Natural killer cell treated with Interleukin-12 subunit alpha and Interleukin-12 subunit beta and Interleukin-15 and Interleukin-18, amount 100 ng/mL, for 72 hours (primary cell): ENCODE measurements around the gene SAXO1. TPM values are rescaled to one million over a fixed set of nuclear protein-coding genes. Genes with fewer than 3 reads are reported as not detected.

Experiments used
- ATAC-seq, 2 donors: fragments of 150-1000 bp; cut with Tn5 transposase in 1 of 2; sonication (Bioruptor Pico), chemical (Tn5 transposase) in 1 of 2; 2 replicates each; pipeline ENCODE4 v1.10.0; 2021
- DNase-seq: peaks from one replicate; pipeline ENCODE4 v3.0.0; 2022; ENCODE audit warnings: low spot score
- H3K27ac Mint-ChIP-seq, 2 donors: 1 replicate in 1 of 2; 2 replicates in 1 of 2; pipeline ENCODE4 v1.8.0; 2022; ENCODE audit warnings: mixed read lengths in 2 of 2, mild to moderate bottlenecking in 1 of 2, moderate library complexity in 1 of 2
- H3K27me3 Mint-ChIP-seq, 2 donors: 1 replicate in 1 of 2; 2 replicates in 1 of 2; pipeline ENCODE4 v1.8.0; 2022; ENCODE audit warnings: mixed read lengths in 2 of 2
- H3K36me3 Mint-ChIP-seq: one replicate; pipeline ENCODE4 v1.8.0; 2022; ENCODE audit warnings: mixed read lengths
- H3K4me1 Mint-ChIP-seq, 2 donors: 1 replicate in 1 of 2; 2 replicates in 1 of 2; pipeline ENCODE4 v1.8.0; 2022; ENCODE audit warnings: low read depth in 2 of 2, mixed read lengths in 2 of 2, mild to moderate bottlenecking in 1 of 2
- H3K4me3 Mint-ChIP-seq: one replicate; pipeline ENCODE4 v1.8.0; 2022; ENCODE audit warnings: mixed read lengths
- H3K9me3 Mint-ChIP-seq: 2 replicates; pipeline ENCODE4 v1.8.0; 2022; ENCODE audit warnings: mixed read lengths
- total RNA-seq, 2 donors: library from RNA; stranded (reverse); gene quantifications; one replicate each; pipeline ENCODE4 v1.2.3, GENCODE V29; 2022

The SAXO1 gene
- total RNA-seq, 2 donors from 2014 or later, result not detected

DNA sequence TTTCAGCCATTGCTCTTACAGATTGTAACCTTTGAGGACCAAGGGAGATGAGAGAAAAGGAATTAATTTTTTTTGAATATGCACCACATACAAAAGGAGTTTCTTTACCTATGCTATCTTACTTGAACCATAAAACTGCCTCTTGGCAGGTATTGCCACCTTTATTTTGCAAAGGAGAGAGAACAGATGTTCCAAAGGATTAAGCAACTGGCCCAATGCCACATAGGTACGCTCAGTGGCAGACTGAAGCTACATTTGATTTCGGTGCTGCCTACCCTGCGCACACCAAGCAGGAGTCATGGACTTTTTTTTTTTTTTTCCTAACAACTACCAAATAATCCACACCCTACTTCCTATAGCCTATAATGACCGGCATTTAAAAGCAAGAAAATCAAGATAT lies 43.1 kb downstream of the SAXO1 start:
- no peak overlapping the region for H3K27ac Mint-ChIP-seq
- no peak for DNase-seq
- H3K4me1 Mint-ChIP-seq, result no peaks in the 10 kb centered on the region
- no peaks in the 10 kb centered on the region for H3K27me3 Mint-ChIP-seq
- no peaks in the 10 kb centered on the region for H3K36me3 Mint-ChIP-seq
- H3K4me3 Mint-ChIP-seq, result no peak overlapping the region
- H3K9me3 Mint-ChIP-seq, result no peaks in the 10 kb centered on the region
- no peak for ATAC-seq

DNA sequence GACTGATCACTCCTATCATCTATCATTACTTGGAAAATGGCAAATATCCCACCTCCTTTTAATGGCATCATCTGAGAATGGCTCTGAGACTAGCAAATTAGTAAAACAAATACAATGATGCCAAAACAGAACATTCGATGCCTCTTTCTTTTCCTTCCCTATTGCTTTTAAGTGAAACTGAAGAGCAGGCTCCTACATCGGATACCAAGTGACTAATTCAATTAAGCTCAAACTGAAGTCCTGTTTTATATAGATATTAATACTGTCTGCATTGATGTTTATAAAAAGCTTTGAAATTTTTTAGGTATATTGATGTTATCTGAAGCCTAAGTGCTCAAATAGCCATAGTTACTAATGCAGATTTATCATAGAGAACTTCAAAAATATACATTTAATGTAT lies 43.9 kb downstream of the SAXO1 start:
- no peaks in the 10 kb centered on the region for H3K4me1 Mint-ChIP-seq
- DNase-seq (no peak), ATAC-seq (no peak)
- no peaks in the 10 kb centered on the region for H3K27me3 Mint-ChIP-seq
- no peaks in the 10 kb centered on the region for H3K9me3 Mint-ChIP-seq
- no peak overlapping the region for H3K27ac Mint-ChIP-seq
- H3K4me3 Mint-ChIP-seq, result no peak overlapping the region
- H3K36me3 Mint-ChIP-seq, result no peaks in the 10 kb centered on the region

DNA sequence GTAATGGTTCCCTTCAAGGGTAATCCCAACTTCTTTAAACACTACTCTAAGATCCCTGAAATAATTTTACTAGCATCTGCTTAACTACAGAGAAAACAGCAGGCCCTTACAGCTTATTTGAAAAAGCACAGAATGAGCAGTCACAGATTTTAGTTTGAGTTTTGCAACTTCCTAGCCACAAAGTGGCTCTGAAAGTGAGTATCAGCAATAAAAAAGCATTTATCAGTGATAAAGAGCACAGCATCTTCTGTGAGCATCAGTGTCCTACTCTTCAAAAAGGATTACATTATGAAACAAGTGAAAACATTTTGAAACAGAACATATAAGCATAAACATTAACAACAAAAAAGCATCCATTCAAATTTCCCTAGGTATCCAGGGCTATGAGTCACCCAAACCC lies 45.0 kb downstream of the SAXO1 start:
- ATAC-seq, result no peak
- Mint-ChIP-seq H3K4me3 (no peak overlapping the region), H3K27me3 (no peaks in the 10 kb centered on the region), H3K36me3 (no peaks in the 10 kb centered on the region), H3K4me1 (no peaks in the 10 kb centered on the region), H3K9me3 (no peaks in the 10 kb centered on the region), H3K27ac (no peak overlapping the region)
- DNase-seq, result no peak

DNA sequence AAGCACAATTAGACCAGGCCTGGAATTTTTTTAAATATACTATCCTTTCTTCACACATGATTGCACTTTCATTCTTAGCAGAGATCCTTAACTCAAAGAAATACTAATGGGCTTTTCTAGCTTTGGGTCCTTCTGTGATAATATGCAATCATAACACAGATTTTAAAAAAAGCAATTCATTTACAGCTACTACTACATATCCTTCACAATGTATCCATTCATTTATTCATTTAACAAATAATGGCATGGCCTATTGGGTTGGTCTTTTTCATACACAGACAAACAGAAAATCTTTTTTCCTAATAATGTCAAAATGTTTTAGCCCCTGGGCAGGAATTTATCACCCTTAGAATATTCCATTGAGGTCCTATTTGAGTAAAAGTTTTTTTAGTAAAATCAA lies 47.0 kb downstream of the SAXO1 start:
- ATAC-seq, result no peak
- no peak overlapping the region for H3K4me3 Mint-ChIP-seq
- no peak for DNase-seq
- H3K4me1 Mint-ChIP-seq, result no peaks in the 10 kb centered on the region
- H3K27me3 Mint-ChIP-seq, result peaks cover 0 to 3% of the 10 kb centered on the region in 2 donors
- H3K36me3 Mint-ChIP-seq, result no peaks in the 10 kb centered on the region
- H3K9me3 Mint-ChIP-seq, result no peaks in the 10 kb centered on the region
- no peak overlapping the region for H3K27ac Mint-ChIP-seq

DNA sequence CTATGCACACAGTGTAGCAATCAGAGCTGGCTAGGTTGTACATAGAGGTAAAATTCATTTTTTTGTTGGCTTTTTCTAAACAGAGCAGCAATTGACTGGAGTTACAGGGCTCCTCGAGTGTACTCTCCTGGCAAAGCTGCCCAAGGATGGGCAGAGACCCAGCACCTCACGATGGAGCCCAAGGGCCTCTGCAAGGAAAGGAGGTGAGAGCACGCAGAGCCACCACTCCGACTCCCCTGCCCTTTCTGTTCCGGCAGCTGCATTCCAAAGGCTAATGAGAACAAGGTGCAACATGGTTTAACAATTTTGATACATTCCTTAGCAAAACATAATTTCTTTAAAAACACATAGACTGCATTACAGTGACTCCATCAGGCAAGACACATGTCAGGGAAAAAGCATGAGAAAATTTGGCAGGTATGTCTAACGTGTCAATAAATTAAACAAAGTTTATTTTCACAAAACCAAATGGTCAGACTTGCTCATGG lies 47.5 kb downstream of the SAXO1 start:
- H3K36me3 Mint-ChIP-seq, result no peaks in the 10 kb centered on the region
- peaks cover 0 to 3% of the 10 kb centered on the region in 2 donors for H3K27me3 Mint-ChIP-seq
- no peak overlapping the region for H3K4me3 Mint-ChIP-seq
- no peak for ATAC-seq
- H3K4me1 Mint-ChIP-seq, result no peaks in the 10 kb centered on the region
- no peak overlapping the region for H3K27ac Mint-ChIP-seq
- DNase-seq, result no peak
- H3K9me3 Mint-ChIP-seq, result no peaks in the 10 kb centered on the region

DNA sequence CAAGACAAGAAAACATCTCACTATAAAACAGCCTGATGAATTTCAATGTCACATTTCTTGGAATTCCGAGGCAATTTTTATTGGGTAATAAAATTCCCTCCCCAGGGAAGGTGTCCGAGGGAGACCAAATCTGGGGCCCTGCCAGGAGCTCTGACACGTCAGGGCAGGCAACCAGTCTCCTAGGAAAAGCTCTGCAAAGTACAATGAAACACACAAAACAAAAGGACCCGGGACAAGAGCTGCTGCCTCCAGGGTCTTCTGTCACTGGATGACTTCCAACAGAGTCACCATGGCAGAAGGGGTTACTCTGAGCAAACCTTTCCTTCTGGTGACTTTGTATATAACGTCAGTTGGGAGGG lies 50.8 kb downstream of the SAXO1 start:
- H3K4me3 Mint-ChIP-seq, result no peak overlapping the region
- no peak overlapping the region for H3K27ac Mint-ChIP-seq
- DNase-seq, result no peak
- no peaks in the 10 kb centered on the region for H3K9me3 Mint-ChIP-seq
- H3K4me1 Mint-ChIP-seq, result no peaks in the 10 kb centered on the region
- no peaks in the 10 kb centered on the region for H3K36me3 Mint-ChIP-seq
- peaks cover 15 to 17% of the 10 kb centered on the region in 2 donors for H3K27me3 Mint-ChIP-seq
- ATAC-seq, result no peak

DNA sequence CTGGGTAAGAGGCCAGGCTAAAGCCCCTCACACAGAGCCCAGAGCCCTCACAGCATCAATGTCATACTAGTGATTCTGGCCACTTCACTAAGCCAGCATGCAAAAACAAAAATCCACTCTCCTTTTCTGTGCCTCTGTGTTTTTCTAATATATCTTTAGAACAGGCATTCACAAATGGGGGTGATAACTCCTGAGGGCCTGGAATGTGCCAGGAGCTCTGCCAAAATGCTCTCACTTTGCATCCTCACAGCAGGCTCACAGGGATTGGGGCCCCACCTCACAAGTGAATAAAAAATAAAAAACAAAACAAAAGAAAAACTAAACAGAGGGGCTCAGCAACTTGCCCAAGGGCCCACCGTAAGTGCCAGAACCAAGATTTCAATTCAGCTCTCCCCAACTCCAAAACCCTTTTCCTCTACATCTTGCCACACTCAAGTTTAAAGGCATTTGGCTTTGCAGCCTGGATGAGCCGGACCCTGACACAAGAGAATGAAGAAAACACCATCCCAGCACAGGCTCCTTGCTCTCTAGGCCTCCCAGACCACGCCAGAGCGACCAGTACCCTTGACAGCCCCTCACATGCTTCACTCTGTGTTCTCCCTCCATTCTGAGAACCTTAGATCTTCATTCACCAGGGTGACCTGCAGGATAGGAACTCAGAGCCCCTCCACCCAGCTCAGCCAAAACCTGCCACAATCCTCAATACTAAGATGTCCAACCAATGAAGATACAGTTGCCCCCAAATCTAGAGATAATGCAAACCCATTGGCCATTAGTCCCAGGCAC lies 51.3 kb downstream of the SAXO1 start:
- DNase-seq, result no peak
- Mint-ChIP-seq H3K27ac (no peak overlapping the region), H3K36me3 (no peaks in the 10 kb centered on the region), H3K9me3 (no peaks in the 10 kb centered on the region), H3K4me1 (peaks cover 3 to 4% of the 10 kb centered on the region in 2 donors), H3K27me3 (peaks cover 17 to 19% of the 10 kb centered on the region in 2 donors), H3K4me3 (no peak overlapping the region)
- no peak for ATAC-seq

DNA sequence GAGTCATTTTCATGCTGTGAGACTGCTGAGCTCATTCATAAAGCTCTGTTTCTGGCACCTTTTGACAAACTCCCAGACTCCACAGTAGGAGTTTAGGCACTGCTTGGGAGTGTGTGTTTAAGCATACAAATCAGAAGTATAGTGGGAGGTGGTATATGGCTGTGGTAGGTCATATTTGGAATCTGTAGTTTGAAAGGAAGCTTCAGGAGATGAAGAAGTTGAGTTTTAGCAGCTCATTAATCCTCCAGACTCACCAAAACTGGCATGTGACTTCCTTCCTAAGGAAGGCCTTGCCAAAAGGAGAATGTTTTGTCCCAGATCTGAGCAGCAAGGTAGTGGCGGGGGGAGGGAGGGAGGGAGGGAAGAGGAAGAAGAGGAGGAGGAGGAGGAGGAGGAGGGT lies 52.8 kb downstream of the SAXO1 start:
- no peaks in the 10 kb centered on the region for H3K36me3 Mint-ChIP-seq
- H3K27ac Mint-ChIP-seq, result no peak overlapping the region
- no peaks in the 10 kb centered on the region for H3K9me3 Mint-ChIP-seq
- peaks cover 7 to 10% of the 10 kb centered on the region in 2 donors for H3K4me1 Mint-ChIP-seq
- no peak overlapping the region for H3K4me3 Mint-ChIP-seq
- ATAC-seq, result no peak
- no peak for DNase-seq
- peaks cover 26 to 30% of the 10 kb centered on the region in 2 donors for H3K27me3 Mint-ChIP-seq

DNA sequence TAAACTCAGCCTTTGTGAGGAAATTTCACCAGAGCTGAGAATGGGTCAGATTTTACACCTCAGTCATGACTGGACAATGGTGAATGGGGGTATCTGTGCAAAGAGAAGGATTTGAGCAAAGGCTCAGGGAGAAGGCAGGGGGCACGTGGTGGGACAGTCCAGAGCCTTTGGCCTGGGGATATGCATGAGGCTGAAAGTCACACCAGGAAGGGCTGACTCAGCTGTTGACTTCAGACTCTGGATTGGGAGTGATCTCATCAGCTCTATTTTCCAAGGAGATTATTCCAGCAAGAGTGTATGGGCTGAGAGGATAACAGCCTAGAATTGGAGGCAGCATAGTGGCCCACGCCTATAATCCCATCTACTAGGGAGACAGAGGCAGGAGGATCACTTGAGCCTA lies 53.6 kb downstream of the SAXO1 start:
- Mint-ChIP-seq H3K27me3 (peaks cover 30 to 38% of the 10 kb centered on the region in 2 donors), H3K9me3 (no peaks in the 10 kb centered on the region)

DNA sequence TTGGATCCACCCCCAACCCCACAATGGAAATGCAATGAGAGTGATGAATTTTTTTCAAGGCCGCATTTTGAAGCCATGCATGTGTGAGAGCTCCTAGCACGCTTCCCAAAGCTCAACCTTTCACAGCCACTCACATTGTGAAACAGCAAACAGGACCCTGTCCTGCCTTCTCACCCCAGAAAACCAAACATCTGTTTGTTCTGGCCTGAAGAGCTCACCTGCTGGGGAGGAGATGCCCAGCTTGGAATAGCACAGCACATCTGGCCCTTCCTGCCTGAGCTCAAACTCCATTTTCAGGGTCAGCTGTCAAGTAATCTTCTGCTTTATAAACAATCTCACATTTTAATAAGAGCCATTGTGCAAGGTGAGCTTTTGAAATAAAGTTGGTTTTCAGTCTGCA lies 54.8 kb downstream of the SAXO1 start:
- Mint-ChIP-seq H3K27me3 (peaks cover 39 to 50% of the 10 kb centered on the region in 2 donors), H3K27ac (no peak overlapping the region), H3K9me3 (no peaks in the 10 kb centered on the region), H3K4me3 (no peak overlapping the region), H3K4me1 (peaks cover 7 to 10% of the 10 kb centered on the region in 2 donors), H3K36me3 (no peaks in the 10 kb centered on the region)
- no peak for DNase-seq
- ATAC-seq, result no peak

More for the DNA sequence above, 53.6 kb downstream of the SAXO1 start:
- H3K4me3 Mint-ChIP-seq, result no peak overlapping the region
- ATAC-seq (no peak), DNase-seq (no peak)
- H3K4me1 Mint-ChIP-seq, result peaks cover 7 to 10% of the 10 kb centered on the region in 2 donors
- H3K27ac Mint-ChIP-seq, result no peak overlapping the region
- no peaks in the 10 kb centered on the region for H3K36me3 Mint-ChIP-seq

DNA sequence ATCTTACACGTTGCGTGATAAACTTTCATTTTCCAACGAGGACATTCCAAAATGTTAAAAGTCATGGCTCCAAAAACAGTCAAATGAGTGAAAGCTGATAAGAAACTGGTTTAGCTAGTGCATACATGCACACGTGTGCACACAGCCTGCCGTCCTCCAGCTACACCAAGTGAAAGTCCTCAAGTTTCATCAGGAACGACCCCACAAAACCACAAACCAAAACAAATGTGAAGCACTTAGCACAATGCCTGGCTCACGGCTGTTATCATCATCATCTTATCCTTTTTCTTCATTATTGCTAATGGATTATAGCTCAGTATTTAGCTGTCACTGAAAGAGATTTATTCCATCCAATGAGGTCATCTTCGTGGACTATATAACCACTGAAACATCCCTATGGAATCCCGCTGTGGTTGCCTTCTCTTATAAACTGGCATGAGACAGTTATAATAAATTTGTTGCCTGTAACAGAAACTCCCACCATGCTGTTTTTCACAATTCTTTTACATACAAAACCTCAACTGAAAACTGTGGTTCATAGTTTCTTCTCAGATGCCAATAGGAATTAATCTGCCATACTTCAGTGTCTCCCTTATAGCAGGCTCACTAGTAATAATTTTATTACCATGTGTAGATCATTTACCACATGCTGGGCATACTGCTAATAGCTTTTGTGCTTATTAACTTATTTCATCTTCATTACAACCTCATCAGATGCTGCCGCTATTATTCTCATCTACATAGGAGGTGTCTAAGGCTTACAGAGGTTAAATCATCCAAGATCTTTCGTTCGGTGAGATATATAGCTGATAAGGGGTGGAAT lies 56.1 kb downstream of the SAXO1 start:
- H3K9me3 Mint-ChIP-seq, result no peaks in the 10 kb centered on the region
- ATAC-seq, result no peak
- no peak overlapping the region for H3K4me3 Mint-ChIP-seq
- no peak overlapping the region for H3K27ac Mint-ChIP-seq
- H3K36me3 Mint-ChIP-seq, result no peaks in the 10 kb centered on the region
- H3K4me1 Mint-ChIP-seq, result peaks cover 7 to 10% of the 10 kb centered on the region in 2 donors
- DNase-seq, result no peak
- peaks cover 38 to 61% of the 10 kb centered on the region in 2 donors for H3K27me3 Mint-ChIP-seq

DNA sequence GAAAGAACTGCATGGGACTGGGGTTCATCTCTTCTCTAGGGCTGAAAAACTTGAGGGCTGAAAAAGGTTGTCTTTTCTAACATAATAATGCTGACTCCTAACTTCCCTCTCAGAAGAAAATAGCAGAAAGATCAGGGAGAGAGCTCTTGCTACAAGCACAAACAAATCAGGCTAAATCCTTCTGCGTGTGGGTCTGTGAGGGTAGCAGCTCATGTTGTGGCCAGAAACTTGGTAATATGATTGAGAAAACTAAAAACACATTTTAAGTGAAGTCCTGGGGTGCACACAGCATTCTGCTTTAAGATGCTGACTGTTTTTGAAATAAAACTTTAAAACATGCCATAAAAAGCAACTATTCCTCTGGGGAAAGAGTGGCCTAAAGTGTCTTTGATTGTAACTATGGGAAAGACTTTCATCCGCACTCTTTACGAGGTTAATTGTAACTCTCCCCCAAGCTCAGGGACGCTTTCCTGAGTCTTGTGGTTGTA lies 56.7 kb downstream of the SAXO1 start:
- no peak for DNase-seq
- H3K27me3 Mint-ChIP-seq, result peaks cover 36 to 68% of the 10 kb centered on the region in 2 donors
- no peaks in the 10 kb centered on the region for H3K36me3 Mint-ChIP-seq
- ATAC-seq, result no peak
- H3K4me1 Mint-ChIP-seq, result peaks cover 7 to 10% of the 10 kb centered on the region in 2 donors
- no peaks in the 10 kb centered on the region for H3K9me3 Mint-ChIP-seq
- no peak overlapping the region for H3K27ac Mint-ChIP-seq
- no peak overlapping the region for H3K4me3 Mint-ChIP-seq

DNA sequence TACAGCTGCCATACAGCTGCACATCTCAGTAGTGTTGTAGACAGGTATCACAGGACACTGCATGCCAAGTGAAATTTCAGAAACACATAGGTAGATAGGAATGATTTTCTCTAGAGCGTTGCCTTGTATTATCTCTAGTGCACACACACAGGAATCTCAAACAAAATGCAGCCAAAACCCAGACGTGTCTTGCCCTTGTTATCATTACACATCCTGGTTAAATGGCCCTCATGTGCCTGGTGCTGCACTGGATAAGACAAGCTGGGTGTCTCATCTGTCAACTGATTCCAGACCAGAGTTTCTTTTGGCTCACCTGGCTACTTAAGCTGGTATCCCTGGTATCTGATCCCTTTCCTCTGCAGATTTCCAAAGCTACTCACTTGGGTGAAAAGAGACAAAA lies 59.7 kb downstream of the SAXO1 start:
- no peaks in the 10 kb centered on the region for H3K9me3 Mint-ChIP-seq
- peaks cover 7 to 10% of the 10 kb centered on the region in 2 donors for H3K4me1 Mint-ChIP-seq
- peaks cover 24 to 52% of the 10 kb centered on the region in 2 donors for H3K27me3 Mint-ChIP-seq
- H3K27ac Mint-ChIP-seq, result no peak overlapping the region
- no peaks in the 10 kb centered on the region for H3K36me3 Mint-ChIP-seq
- ATAC-seq (no peak), DNase-seq (no peak)
- H3K4me3 Mint-ChIP-seq, result no peak overlapping the region

DNA sequence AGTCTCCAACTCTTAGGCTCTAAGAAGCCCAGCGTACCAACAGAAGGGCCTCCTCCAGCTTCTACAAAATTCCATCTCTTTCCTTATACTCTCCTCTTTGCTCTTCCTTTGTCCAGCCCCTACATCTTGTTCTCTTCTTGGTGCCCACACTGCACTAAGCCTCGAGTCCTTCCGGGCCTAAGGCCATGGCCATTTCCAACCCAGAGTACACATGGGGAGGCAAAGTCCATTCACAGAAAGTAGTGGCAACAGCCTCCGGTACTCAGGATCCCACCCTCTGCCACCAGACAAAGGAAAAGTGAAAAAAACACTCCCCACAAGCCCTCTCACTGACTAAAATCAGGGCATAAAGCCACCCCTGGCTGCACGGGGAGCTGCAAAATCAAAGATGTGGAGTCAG lies 60.3 kb downstream of the SAXO1 start:
- Mint-ChIP-seq H3K4me3 (no peak overlapping the region), H3K4me1 (peaks cover 7 to 10% of the 10 kb centered on the region in 2 donors), H3K36me3 (no peaks in the 10 kb centered on the region), H3K27me3 (peaks cover 24 to 52% of the 10 kb centered on the region in 2 donors), H3K27ac (no peak overlapping the region), H3K9me3 (no peaks in the 10 kb centered on the region)
- no peak for ATAC-seq
- DNase-seq, result no peak
